Measurements from ENCODE around the gene SARNP.

SARNP gene

GRCh38 chr12:55817345-55818139 lies at the start of gene SARNP, which contains the start of gene ORMDL2:
Gene SARNP, minus strand, starts transcription at chr12:55817724. Its CDS starts 23 bp downstream, at chr12:55817701.
Gene ORMDL2, plus strand, starts transcription at chr12:55818041. Its CDS starts 959 bp downstream, at chr12:55819000.
- no peak for TF ChIP-seq CTCF (IDR thresholded peaks at IDR 0.05)

GRCh38 chr12:55865327-55865726 lies 47.8 kb upstream of the SARNP start:
- no peak for TF ChIP-seq CTCF (IDR thresholded peaks at IDR 0.05)

GRCh38 chr12:55862286-55862685 lies 44.8 kb upstream of the SARNP start:
- no peak for TF ChIP-seq CTCF (IDR thresholded peaks at IDR 0.05)

GRCh38 chr12:55861871-55862270 lies 44.3 kb upstream of the SARNP start:
- no peak for TF ChIP-seq CTCF (IDR thresholded peaks at IDR 0.05)

GRCh38 chr12:55861396-55861795 lies 43.9 kb upstream of the SARNP start:
- no peak for TF ChIP-seq CTCF (IDR thresholded peaks at IDR 0.05)

- no peak for TF ChIP-seq CTCF (IDR thresholded peaks at IDR 0.05)
Measured at GRCh38 chr12:55852740-55853139, 35.2 kb upstream of the SARNP start.

GRCh38 chr12:55850893-55851292 lies 33.4 kb upstream of the SARNP start:
- TF ChIP-seq CTCF (IDR thresholded peaks at IDR 0.05) = no peak
